Esophagus squamous epithelium (tissue), 5 donors: ENCODE results near the gene PANX1. TPM values are rescaled to one million over a fixed set of nuclear protein-coding genes. Genes with fewer than 3 reads are reported as not detected.

Experiments
- DNase-seq: peaks from one replicate; lab custom pipeline; 2025; lab: John Stamatoyannopoulos, UW
- H3K27ac ChIP-seq, 4 donors: fragments of 200-600 bp; sonication (generic); one replicate each; pipeline ENCODE4 v1.5.1; 2016 to 2019; ENCODE audit warnings: mild to moderate bottlenecking in 1 of 4
- H3K27me3 ChIP-seq, 4 donors: fragments of 200-600 bp; sonication (generic); 1 replicate in 3 of 4; 2 replicates in 1 of 4; pipeline versions ENCODE4 v1.5.1 to v1.6.0; 2017 to 2021; ENCODE audit warnings: antibody characterized with exemption in 1 of 4
- H3K36me3 ChIP-seq, 3 donors: fragments of 200-600 bp; sonication (generic); one replicate each; pipeline ENCODE4 v1.5.1; 2016 to 2019
- H3K4me1 ChIP-seq, 3 donors: fragments of 200-600 bp; sonication (generic); one replicate each; pipeline ENCODE4 v1.5.1; 2017 to 2019
- H3K4me3 ChIP-seq, 4 donors: fragments of 200-600 bp; sonication (generic); 1 replicate in 3 of 4; 2 replicates in 1 of 4; pipeline ENCODE4 v1.5.1; 2016 to 2019; ENCODE audit warnings: mild to moderate bottlenecking in 2 of 4, moderate library complexity in 1 of 4
- H3K9me3 ChIP-seq, 3 donors: fragments of 200-600 bp; sonication (generic); one replicate each; pipeline ENCODE4 v1.5.1; 2016 to 2019
- CTCF ChIP-seq, 6 experiments: fragments of 450-650 bp in 4 of 6; fragments of 200-600 bp in 2 of 6; sonication (generic) in 2 of 6; IDR thresholded peaks; one replicate each; pipeline ENCODE4 v1.5.1; 2016 to 2019; ENCODE audit warnings: antibody characterized with exemption in 6 of 6, mild to moderate bottlenecking in 4 of 6, moderate library complexity in 4 of 6
- POLR2A ChIP-seq, 4 donors: fragments of 450-650 bp; IDR thresholded peaks; one replicate each; pipeline ENCODE4 v1.6.1; 2017; ENCODE audit warnings: antibody characterized with exemption in 4 of 4, mild to moderate bottlenecking in 4 of 4, moderate library complexity in 3 of 4
- WGBS, 2 donors: methylation state at CpG; one replicate each; pipeline ENCODE4 v1.1.5; 2018; 5-methylcytosine and 5-hydroxymethylcytosine counted together
- intact Hi-C: fragments of 100-400 bp; cut with DNase I; formaldehyde crosslinking; loops from one replicate; pipeline ENCODE4 v1.15.0; 2022
- total RNA-seq, 4 donors: library from RNA; depleted of rRNA; stranded (reverse); fragments of >200 nt; gene quantifications; one replicate each; pipeline ENCODE4 v1.1.0, GENCODE V29; 2016
- donor health status: DM: yes; HTN: yes; CAD: no.

PANX1 gene
- total RNA-seq, 4 donors from 2014 or later = 8.4 to 36.2 (median 17.4) TPM

DNA sequence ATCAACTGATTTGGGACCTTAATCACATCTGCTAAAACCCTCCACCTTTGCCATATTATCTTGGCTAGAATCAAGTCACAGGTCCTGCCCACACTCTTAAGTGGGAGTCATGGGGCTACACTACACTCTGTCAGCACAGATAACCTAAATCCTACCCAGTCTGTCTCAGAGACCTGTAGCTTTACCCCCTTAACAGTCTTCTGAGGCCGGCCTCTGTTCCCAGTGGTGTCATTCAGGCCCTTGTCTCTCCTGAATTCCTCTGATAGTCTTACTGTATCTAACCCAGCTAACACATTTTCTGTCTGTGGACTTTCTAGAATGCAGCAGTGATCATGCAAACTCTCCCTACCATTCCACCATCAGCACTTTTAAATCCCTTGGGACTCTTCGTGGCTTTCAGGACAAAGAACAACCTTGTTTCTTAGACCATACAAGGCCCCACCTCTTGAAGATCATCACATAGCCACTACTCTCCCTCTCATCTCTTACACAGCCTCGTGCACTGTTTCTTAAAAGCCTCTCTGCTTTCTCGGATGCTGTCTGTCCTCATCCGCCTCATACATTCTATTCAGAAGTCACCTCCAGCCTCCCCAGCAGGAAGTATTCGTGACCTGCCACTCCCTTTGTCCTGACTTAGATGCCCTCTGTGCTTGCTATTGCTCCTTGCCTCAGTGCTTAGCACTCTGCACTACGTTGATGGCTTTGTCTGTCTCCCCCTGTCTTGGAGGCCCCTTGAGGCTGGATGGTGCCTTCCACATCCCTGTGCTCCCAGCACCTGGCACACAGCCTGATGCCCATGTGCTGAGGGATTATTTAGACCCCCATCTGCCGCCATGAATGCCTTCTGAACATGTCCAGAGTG is 57.9 kb downstream of the PANX1 start:
- Histone ChIP-seq H3K27ac (no peak overlapping the region), H3K4me3 (no peak overlapping the region), H3K4me1 (no peaks in the 10 kb centered on the region), H3K27me3 (no peaks in the 10 kb centered on the region), H3K36me3 (peaks cover 0 to 14% (median 0%) of the 10 kb centered on the region in 3 donors), H3K9me3 (no peaks in the 10 kb centered on the region)
- intact Hi-C loops = no loop called here
- TF ChIP-seq CTCF (IDR thresholded peaks at IDR 0.05) = no peak
- no peak for TF ChIP-seq POLR2A (IDR thresholded peaks at IDR 0.05)
- no peak for DNase-seq
- WGBS, 2 donors = 88 to 93% methylated on average over 7 to 8 of the region's 8 CpGs

GRCh38 chr11:94193288-94193687 is 64.6 kb downstream of the PANX1 start:
- peaks cover 0 to 7% (median 0%) of the 10 kb centered on the region in 3 donors for H3K4me1 ChIP-seq
- H3K27me3 ChIP-seq = no peaks in the 10 kb centered on the region
- no peaks in the 10 kb centered on the region for H3K9me3 ChIP-seq
- DNase-seq = no peak
- H3K27ac ChIP-seq = no peak overlapping the region
- no peaks in the 10 kb centered on the region for H3K36me3 ChIP-seq
- H3K4me3 ChIP-seq = no peak overlapping the region
- TF ChIP-seq POLR2A (IDR thresholded peaks at IDR 0.05) (no peak), CTCF (IDR thresholded peaks at IDR 0.05) (no peak)
- intact Hi-C loops = no loop called here
- WGBS, 2 donors = 50% methylated on average over 1 of the region's 1 CpG; no CpG with 5 or more reads in 1 of the 2 donors

DNA sequence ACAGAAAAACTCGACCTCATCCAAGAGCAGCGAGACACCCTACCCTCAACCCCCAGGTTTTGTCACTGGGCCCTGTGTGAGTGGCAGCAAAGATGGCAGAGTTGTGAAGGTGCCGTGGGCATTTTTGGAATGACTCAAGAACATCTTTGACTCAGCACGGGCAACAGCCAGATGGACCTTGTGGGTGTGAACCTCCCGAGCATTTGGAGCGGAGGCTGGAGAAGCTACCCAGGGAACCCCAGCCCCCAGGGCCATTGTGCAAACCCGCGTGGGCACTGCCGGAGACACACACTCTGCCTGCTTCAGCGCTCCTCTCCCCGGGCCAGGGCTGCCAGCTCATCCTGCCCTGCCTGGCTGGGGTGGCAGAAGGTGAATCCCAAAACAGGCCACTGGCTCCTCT is 66.1 kb downstream of the PANX1 start:
- Histone ChIP-seq H3K9me3 (no peaks in the 10 kb centered on the region), H3K27me3 (no peaks in the 10 kb centered on the region), H3K27ac (no peak overlapping the region), H3K4me1 (peaks cover 0 to 7% (median 0%) of the 10 kb centered on the region in 3 donors), H3K36me3 (no peaks in the 10 kb centered on the region), H3K4me3 (no peak overlapping the region)
- DNase-seq = no peak
- intact Hi-C loops = no loop called here
- TF ChIP-seq POLR2A (IDR thresholded peaks at IDR 0.05) = no peak
- no peak for TF ChIP-seq CTCF (IDR thresholded peaks at IDR 0.05)
- WGBS, 2 donors = 55 to 78% methylated on average over 4 to 11 of the region's 11 CpGs

GRCh38 chr11:94196363-94196762 is 67.7 kb downstream of the PANX1 start:
- DNase-seq = no peak

More at GRCh38 chr11:94196363-94196762, 67.7 kb downstream of the PANX1 start:
- no peak for TF ChIP-seq POLR2A (IDR thresholded peaks at IDR 0.05)
- no peak for TF ChIP-seq CTCF (IDR thresholded peaks at IDR 0.05)
- Histone ChIP-seq H3K9me3 (no peaks in the 10 kb centered on the region), H3K27ac (no peak overlapping the region), H3K36me3 (no peaks in the 10 kb centered on the region), H3K4me3 (no peak overlapping the region), H3K27me3 (no peaks in the 10 kb centered on the region), H3K4me1 (peaks cover 0 to 7% (median 0%) of the 10 kb centered on the region in 3 donors)
- intact Hi-C loops = no loop called here
- WGBS, 2 donors = 53% methylated on average over 2 of the region's 4 CpGs; no CpG with 5 or more reads in 1 of the 2 donors
